ENCODE data around the gene MYO5B. TPM values are rescaled to one million over a fixed set of nuclear protein-coding genes. Genes with fewer than 3 reads are reported as not detected.

The MYO5B gene
- total and polyA plus RNA-seq, 9 of the 15 experiments (the other 6 are each of a cell fraction or from before 2014, with no cell fraction given): 0.07 to 0.42 (median 0.28) TPM

DNA sequence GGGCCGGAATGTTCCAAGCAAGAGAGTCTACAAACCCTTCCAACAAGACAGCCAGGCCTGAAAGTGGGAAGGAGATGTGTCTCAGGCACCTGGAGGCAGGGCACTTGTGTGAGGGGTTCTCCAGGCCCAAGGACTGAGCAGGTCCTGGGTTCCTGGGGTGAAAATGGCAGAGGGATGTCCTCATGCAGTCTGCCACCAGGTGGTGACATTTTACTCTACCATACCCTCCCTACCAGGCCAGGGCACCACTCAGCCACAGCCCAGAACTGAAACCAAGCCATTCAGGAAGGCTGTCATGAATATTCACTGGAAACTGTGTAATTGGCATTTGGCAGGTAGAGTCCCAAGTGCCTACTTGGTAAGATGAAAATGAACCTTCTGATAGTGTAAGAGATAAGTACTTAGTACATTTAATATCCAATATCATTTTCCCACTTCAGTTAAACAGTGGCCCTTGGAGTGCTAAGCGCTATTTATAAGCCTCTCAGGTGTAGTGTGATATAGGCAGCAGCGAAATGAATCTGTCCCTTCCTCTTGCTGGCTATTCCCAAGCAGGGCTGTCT is 185.1 kb downstream of the MYO5B start (continued):
- TF ChIP-seq ZNF407 (IDR thresholded peaks at IDR 0.05; ENCODE audit: low read depth): no peak
- peak; percentile 39; the same call in 1 of the 2 replicates for TF ChIP-seq SMC3 (conservative IDR thresholded peaks at IDR 0.05; ENCODE audit: insufficient read depth, low read depth, low read length)
- TF ChIP-seq TEAD2 (tag; IDR thresholded peaks at IDR 0.05): no peak
